Suprapubic skin (tissue), 4 donors: ENCODE results near the gene PLA2G6. TPM values are rescaled to one million over a fixed set of nuclear protein-coding genes. Genes with fewer than 3 reads are reported as not detected.
A peak's percentile ranks its signal among the peaks of the same experiment; 100 is the strongest.

ENCODE experiments used
- DNase-seq, 2 donors: peaks; one replicate each; pipeline ENCODE4 v3.0.0-alpha.2; 2019; ENCODE audit warnings: low spot score in 2 of 2
- H3K27ac ChIP-seq: fragments of 200-600 bp; sonication (generic); one replicate; pipeline ENCODE4 v1.5.1; 2019
- H3K27me3 ChIP-seq: fragments of 200-600 bp; sonication (generic); one replicate; pipeline ENCODE4 v1.5.1; 2019
- H3K36me3 ChIP-seq: fragments of 200-600 bp; sonication (generic); one replicate; pipeline ENCODE4 v1.5.1; 2019
- H3K4me1 ChIP-seq: fragments of 200-600 bp; sonication (generic); one replicate; pipeline ENCODE4 v1.5.1; 2019
- H3K4me3 ChIP-seq: fragments of 200-600 bp; sonication (generic); one replicate; pipeline ENCODE4 v1.5.1; 2019; ENCODE audit warnings: mild to moderate bottlenecking
- H3K9me3 ChIP-seq: fragments of 200-600 bp; sonication (generic); one replicate; pipeline ENCODE4 v1.5.1; 2019
- CTCF ChIP-seq, 2 donors: fragments of 200-600 bp in 1 of 2; fragments of 450-650 bp in 1 of 2; sonication (generic) in 1 of 2; IDR thresholded peaks; one replicate each; pipeline ENCODE4 v1.5.1; 2016 to 2019; ENCODE audit warnings: antibody characterized with exemption in 2 of 2, mild to moderate bottlenecking in 1 of 2, moderate library complexity in 1 of 2
- EP300 ChIP-seq: sonication (generic); formaldehyde crosslinking; IDR thresholded peaks from one replicate; pipeline ENCODE4 v1.6.1; 2017; ENCODE audit warnings: antibody characterized with exemption
- POLR2A ChIP-seq, 2 donors: fragments of 450-650 bp; IDR thresholded peaks; one replicate each; pipeline ENCODE4 v1.6.1; 2017; ENCODE audit warnings: antibody characterized with exemption in 2 of 2, mild to moderate bottlenecking in 2 of 2, moderate library complexity in 2 of 2
- POLR2AphosphoS5 ChIP-seq, 3 donors: sonication (generic); formaldehyde crosslinking; IDR thresholded peaks; one replicate each; pipeline ENCODE4 v1.6.1; 2017; ENCODE audit warnings: antibody characterized with exemption in 3 of 3
- WGBS: methylation state at CpG from one replicate; pipeline ENCODE4 v1.1.5; 2018; 5-methylcytosine and 5-hydroxymethylcytosine counted together
- total RNA-seq, 4 donors: library from RNA; depleted of rRNA; stranded (reverse); fragments of >200 nt; gene quantifications; one replicate each; pipeline ENCODE4 v1.1.0, GENCODE V29; 2016

PLA2G6 gene
- total RNA-seq, 4 donors from 2014 or later, result 49.7 to 178 (median 92.9) TPM

GRCh38 chr22:38203090-38203810, 21.6 kb upstream of the PLA2G6 start:
- WGBS, result 18% methylated on average over 5 of the region's 19 CpGs

GRCh38 chr22:38202437-38203089, 20.9 kb upstream of the PLA2G6 start:
- peak; percentile 95 to 97 for DNase-seq
- Histone ChIP-seq H3K9me3 (no peaks in the 10 kb centered on the region), H3K4me3 (peak overlapping the region; percentile 95), H3K27ac (peak overlapping the region; percentile 100), H3K36me3 (no peaks in the 10 kb centered on the region), H3K4me1 (peaks cover 37% of the 10 kb centered on the region), H3K27me3 (no peaks in the 10 kb centered on the region)
- peak; percentile 85 for TF ChIP-seq EP300
- TF ChIP-seq POLR2A (IDR thresholded peaks at IDR 0.05), result no peak
- peak; percentile 72 to 86 (median 81) for TF ChIP-seq POLR2AphosphoS5 (IDR thresholded peaks at IDR 0.05)
- no peak for TF ChIP-seq CTCF (IDR thresholded peaks at IDR 0.05)
- WGBS, result 0% methylated on average over 10 of the region's 74 CpGs

More at GRCh38 chr22:38203090-38203810, 21.6 kb upstream of the PLA2G6 start:
- Histone ChIP-seq H3K27me3 (no peaks in the 10 kb centered on the region), H3K36me3 (no peaks in the 10 kb centered on the region), H3K4me3 (peak overlapping the region; percentile 95), H3K27ac (peak overlapping the region; percentile 100), H3K4me1 (peaks cover 37% of the 10 kb centered on the region), H3K9me3 (no peaks in the 10 kb centered on the region)
- no peak for TF ChIP-seq EP300
- peak in 1 of 2 donors; percentile 80 for DNase-seq

DNA sequence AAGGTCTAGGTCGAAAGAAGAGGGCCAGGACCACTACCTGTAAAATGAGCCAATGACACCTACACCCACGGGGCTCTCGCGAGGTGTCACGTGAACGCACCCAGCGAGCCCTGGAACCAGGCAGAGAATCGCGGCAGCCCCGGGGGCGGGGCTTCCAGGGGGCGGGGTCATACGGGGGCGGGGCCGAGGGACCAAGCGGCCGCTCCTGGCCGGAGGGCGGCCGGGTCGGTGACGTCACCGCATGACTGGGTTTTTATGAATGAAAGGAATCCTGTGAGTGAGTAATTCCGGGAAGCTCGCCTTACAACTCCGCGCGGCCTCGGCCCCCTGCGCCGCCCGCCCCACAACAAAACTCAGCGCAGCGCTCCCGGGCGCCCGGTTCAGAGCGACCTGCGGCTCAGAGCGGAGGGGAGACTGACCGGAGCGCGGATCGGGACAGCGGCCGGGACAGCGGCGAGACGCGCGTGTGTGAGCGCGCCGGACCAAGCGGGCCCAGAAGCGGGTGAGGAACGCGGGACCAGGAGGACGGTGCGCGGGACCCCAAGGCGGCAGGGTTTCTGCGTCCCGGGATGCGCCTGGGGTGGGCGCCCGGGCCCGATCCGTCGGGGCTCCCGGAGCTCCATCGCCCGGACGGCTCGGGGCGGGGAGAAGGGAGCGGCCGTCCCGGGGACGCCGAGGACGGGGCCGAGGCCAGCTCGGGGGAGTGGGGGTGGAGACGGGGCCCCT, 20.2 kb upstream of the PLA2G6 start, which contains the start of gene MAFF:
Gene MAFF, plus strand, starts transcription at position 284 of the 726 bp plus-strand sequence. CDS start 11,860 bp downstream, outside the sequence.
- Histone ChIP-seq H3K27ac (peak within 1 kb of the TSS; percentile 100), H3K36me3 (no peaks in the 10 kb centered on the region), H3K4me3 (peak within 1 kb of the TSS; percentile 95), H3K9me3 (no peaks in the 10 kb centered on the region), H3K4me1 (peaks cover 37% of the 10 kb centered on the region), H3K27me3 (no peaks in the 10 kb centered on the region)
- no peak for TF ChIP-seq EP300
- TF ChIP-seq CTCF (IDR thresholded peaks at IDR 0.05), result no peak
- TF ChIP-seq POLR2AphosphoS5 (IDR thresholded peaks at IDR 0.05), result peak; percentile 72 to 98 (median 95)
- peak; percentile 88 to 96 for TF ChIP-seq POLR2A (IDR thresholded peaks at IDR 0.05)
- no CpG with 5 or more reads among the region's 85 CpGs for WGBS
- peak; percentile 97 to 98 for DNase-seq

GRCh38 chr22:38201371-38201710, 19.7 kb upstream of the PLA2G6 start:
- Histone ChIP-seq H3K4me3 (peak overlapping the region; percentile 95), H3K9me3 (no peaks in the 10 kb centered on the region), H3K4me1 (peaks cover 37% of the 10 kb centered on the region), H3K27ac (peak overlapping the region; percentile 100), H3K27me3 (no peaks in the 10 kb centered on the region), H3K36me3 (no peaks in the 10 kb centered on the region)
- WGBS, result 16% methylated on average over 8 of the region's 8 CpGs
- no peak for TF ChIP-seq EP300
- no peak for TF ChIP-seq POLR2A (IDR thresholded peaks at IDR 0.05)
- no peak for TF ChIP-seq CTCF (IDR thresholded peaks at IDR 0.05)
- no peak for TF ChIP-seq POLR2AphosphoS5 (IDR thresholded peaks at IDR 0.05)
- DNase-seq, result peak in 1 of 2 donors; percentile 72

DNA sequence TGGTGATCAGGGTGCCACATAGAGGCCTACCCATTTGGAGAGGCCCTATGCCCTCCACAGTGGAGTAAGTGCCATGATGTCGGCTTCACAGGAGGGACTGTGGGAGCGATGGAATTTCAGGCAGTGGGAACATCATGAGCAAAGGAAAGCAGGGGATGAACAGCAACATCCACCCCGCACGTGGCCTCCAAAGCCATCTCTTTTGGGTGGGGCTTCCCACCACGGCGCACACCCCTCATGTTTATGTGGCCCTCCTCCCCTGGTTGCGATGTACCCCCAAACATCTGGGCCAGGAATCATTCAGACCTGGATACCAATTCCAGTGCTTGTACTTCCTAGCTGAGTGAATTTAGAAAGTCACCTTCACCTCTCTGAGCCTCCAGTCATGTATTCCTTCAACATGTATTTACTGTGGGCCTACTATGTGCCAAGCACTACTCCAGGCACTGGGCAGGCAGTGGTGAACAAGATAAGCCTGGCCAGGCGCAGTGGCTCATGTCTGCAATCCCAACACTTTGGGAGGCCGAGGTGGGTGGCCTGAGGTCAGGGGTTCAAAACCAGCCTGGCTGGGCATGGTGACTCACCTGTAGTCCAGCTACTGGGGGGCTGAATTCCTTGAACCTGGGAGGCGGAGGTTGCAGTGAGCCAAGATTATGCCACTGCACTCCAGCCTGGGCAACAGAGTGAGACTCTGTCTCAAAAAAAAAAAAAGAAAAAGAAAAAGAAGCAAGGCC, 18.4 kb upstream of the PLA2G6 start:
- peak in 1 of 2 donors; percentile 60 for DNase-seq
- Histone ChIP-seq H3K4me1 (peaks cover 27% of the 10 kb centered on the region), H3K36me3 (no peaks in the 10 kb centered on the region), H3K4me3 (no peak overlapping the region), H3K9me3 (no peaks in the 10 kb centered on the region), H3K27me3 (no peaks in the 10 kb centered on the region), H3K27ac (no peak overlapping the region)
- whole genome bisulfite sequencing, result 81% methylated on average over 8 of the region's 10 CpGs
- TF ChIP-seq POLR2AphosphoS5 (IDR thresholded peaks at IDR 0.05) (no peak), POLR2A (IDR thresholded peaks at IDR 0.05) (no peak), CTCF (IDR thresholded peaks at IDR 0.05) (no peak), EP300 (no peak)
